NB4 (cell line): Measurements from ENCODE around the gene PSMG3.

Experiments used
- CTCF ChIP-seq: IDR thresholded peaks from one replicate; pipeline ENCODE4 v1.5.1; 2012; ENCODE audit warnings: low read depth, low read length
- MYC ChIP-seq: IDR thresholded peaks from 2 replicates; pipeline ENCODE4 v1.6.1; 2011; ENCODE audit warnings: low read depth, low read length

GRCh38 chr7:1601956-1602355 is 32.1 kb upstream of the PSMG3 start:
- TF ChIP-seq CTCF (no peak), MYC (no peak)
